HepG2 (cell line): ENCODE results near the gene ATPAF2. TPM values are rescaled to one million over a fixed set of nuclear protein-coding genes. Genes with fewer than 3 reads are reported as not detected.

Source experiments
- FIP1L1 ChIP-seq: fragments of 200-400 bp; formaldehyde crosslinking; IDR thresholded peaks from 2 replicates; pipeline ENCODE4 v1.6.1; 2018; ENCODE audit warnings: low read depth, mild to moderate bottlenecking, low read length, moderate library complexity, borderline replicate concordance; ENCODE audit not compliant: insufficient read depth
- GLMP ChIP-seq: sonication (generic); formaldehyde crosslinking; IDR thresholded peaks from 2 replicates; pipeline ENCODE4 v1.9.0; 2021; ENCODE audit warnings: missing genetic modification reagents, mild to moderate bottlenecking, borderline replicate concordance
- HMG20A ChIP-seq: IDR thresholded peaks from 2 replicates; pipeline ENCODE4 v1.6.1; 2016; ENCODE audit warnings: borderline replicate concordance
- JUNB ChIP-seq: sonication (generic); formaldehyde crosslinking; IDR thresholded peaks from 2 replicates; pipeline ENCODE4 v1.8.0; 2022; ENCODE audit warnings: missing genetic modification reagents, mild to moderate bottlenecking, borderline replicate concordance
- KDM5B ChIP-seq: sonication (generic); formaldehyde crosslinking; IDR thresholded peaks from 2 replicates; pipeline ENCODE4 v1.4.0; 2020; ENCODE audit warnings: missing genetic modification reagents, mild to moderate bottlenecking, borderline replicate concordance
- KLF11 ChIP-seq: IDR thresholded peaks from 2 replicates; pipeline ENCODE4 v1.6.1; 2016; ENCODE audit warnings: missing compliant biosample characterization
- KLF13 ChIP-seq: sonication (generic); formaldehyde crosslinking; IDR thresholded peaks from 2 replicates; pipeline ENCODE4 v1.4.0; 2020; ENCODE audit warnings: mild to moderate bottlenecking, missing genetic modification reagents
- MAFF ChIP-seq: IDR thresholded peaks from 2 replicates; pipeline ENCODE4 v1.6.1; 2011; ENCODE audit warnings: low read depth, low read length, improper control_type of control experiment
- MXD1 ChIP-seq: sonication (generic); formaldehyde crosslinking; IDR thresholded peaks from 2 replicates; pipeline ENCODE4 v1.4.0; 2020; ENCODE audit warnings: mild to moderate bottlenecking, missing genetic modification reagents
- MYPOP ChIP-seq: sonication (generic); formaldehyde crosslinking; IDR thresholded peaks from 2 replicates; pipeline ENCODE4 v1.8.1; 2023; ENCODE audit warnings: mild to moderate bottlenecking, moderate library complexity, missing genetic modification reagents
- PHF20 ChIP-seq: sonication (generic); formaldehyde crosslinking; IDR thresholded peaks from 2 replicates; pipeline ENCODE4 v1.5.0; 2020; ENCODE audit warnings: mild to moderate bottlenecking, missing genetic modification reagents
- RBAK ChIP-seq: sonication (generic); formaldehyde crosslinking; IDR thresholded peaks from 2 replicates; pipeline ENCODE4 v1.5.1; 2020; ENCODE audit warnings: mild to moderate bottlenecking, missing genetic modification reagents
- RFX1 ChIP-seq: fragments of 450-650 bp; IDR thresholded peaks from 2 replicates; pipeline ENCODE4 v1.6.1; 2017
- ZBTB39 ChIP-seq: sonication (generic); formaldehyde crosslinking; IDR thresholded peaks from 2 replicates; pipeline ENCODE4 v1.5.0; 2020; ENCODE audit warnings: missing genetic modification reagents
- ZNF256 ChIP-seq: sonication (generic); formaldehyde crosslinking; conservative IDR thresholded peaks from 2 replicates; pipeline ENCODE4 v1.4.0; 2020; ENCODE audit warnings: missing genetic modification reagents
- ZNF350 ChIP-seq: sonication (generic); formaldehyde crosslinking; IDR thresholded peaks from 2 replicates; pipeline ENCODE4 v1.4.0; 2020; ENCODE audit warnings: mild to moderate bottlenecking, low read depth, missing genetic modification reagents, borderline replicate concordance
- ZNF552 ChIP-seq: sonication (generic); formaldehyde crosslinking; IDR thresholded peaks from 2 replicates; pipeline ENCODE4 v1.9.0; 2022; ENCODE audit warnings: missing genetic modification reagents, mild to moderate bottlenecking, borderline replicate concordance
- ZNF614 ChIP-seq: IDR thresholded peaks from 2 replicates; pipeline ENCODE4 v1.6.1; 2018; ENCODE audit warnings: missing biosample characterization, missing genetic modification reagents, inconsistent platforms, borderline replicate concordance
- ZSCAN29 ChIP-seq: sonication (generic); formaldehyde crosslinking; conservative IDR thresholded peaks from 2 replicates; pipeline ENCODE4 v1.4.0; 2020; ENCODE audit warnings: mild to moderate bottlenecking, missing genetic modification reagents
- polyA plus RNA-seq, 8 experiments: library from polyadenylated mRNA; depleted of rRNA in 3 of 8; stranded (reverse) in 7 of 8; unstranded in 1 of 8; fragments of >200 nt; fragmentation: Illumina TruSeq in 4 of 8; extraction: Trizol in 4 of 8; gene quantifications; 2 replicates each; pipeline versions ENCODE4 v1.2.1 to v1.2.3, GENCODE V29; 2011 to 2016; ENCODE audit warnings: low read depth in 4 of 8, missing spikeins in 1 of 8, mixed read lengths in 1 of 8; ENCODE audit not compliant: insufficient read depth in 1 of 8
- total RNA-seq, 5 experiments: library from RNA; depleted of rRNA; stranded (reverse); fragments of >200 nt; fragmentation: Illumina TruSeq; extraction: Trizol; gene quantifications; 2 replicates each; pipeline ENCODE4 v1.2.3, GENCODE V29; 2016; ENCODE audit warnings: low read depth in 1 of 5
- TF ChIP-seq, protein P1 (sequence below): sonication (generic); formaldehyde crosslinking; IDR thresholded peaks from 2 replicates; pipeline ENCODE4 v1.4.0; 2020; ENCODE audit warnings: missing genetic modification reagents, borderline replicate concordance
- TF ChIP-seq, protein P2 (sequence below): sonication (generic); formaldehyde crosslinking; IDR thresholded peaks from 2 replicates; pipeline ENCODE4 v1.5.0; 2020; ENCODE audit warnings: mild to moderate bottlenecking, low read depth, missing genetic modification reagents, borderline replicate concordance

ATPAF2 gene
- total and polyA plus RNA-seq, 2 of the 13 experiments (the other 11 are each of a cell fraction or from before 2014, with no cell fraction given) = 15.0 to 16.5 TPM

- TF ChIP-seq ZNF614 (CRISPR knock-in tag) (peak; percentile 71; the same call in 1 of the 2 replicates), MAFF (no peak), JUNB (no peak), ZNF552 (CRISPR knock-in tag) (0 out of 2 replicates have a peak, but pooled peaks have one; percentile 22), KLF11 (peak; percentile 45; the same call in 1 of the 2 replicates), HMG20A (no peak), MYPOP (no peak), ZSCAN29 (CRISPR knock-in tag) (0 out of 2 replicates have a peak, but pooled peaks have one; percentile 8), PHF20 (CRISPR knock-in tag) (peak; percentile 79), KDM5B (CRISPR knock-in tag) (peak; percentile 72; the same call in 1 of the 2 replicates), KLF13 (CRISPR knock-in tag) (no peak), ZNF256 (CRISPR knock-in tag) (0 out of 2 replicates have a peak, but pooled peaks have one; percentile 37), ZNF350 (peak; percentile 84), FIP1L1 (no peak; the same call in 1 of the 2 replicates), MXD1 (CRISPR knock-in tag) (peak; percentile 66; the same call in 1 of the 2 replicates), RFX1 (no peak), ZBTB39 (CRISPR knock-in tag) (peak; percentile 67; the same call in 1 of the 2 replicates), GLMP (CRISPR knock-in tag) (no peak), RBAK (CRISPR knock-in tag) (no peak)
- TF ChIP-seq, protein P1, sequence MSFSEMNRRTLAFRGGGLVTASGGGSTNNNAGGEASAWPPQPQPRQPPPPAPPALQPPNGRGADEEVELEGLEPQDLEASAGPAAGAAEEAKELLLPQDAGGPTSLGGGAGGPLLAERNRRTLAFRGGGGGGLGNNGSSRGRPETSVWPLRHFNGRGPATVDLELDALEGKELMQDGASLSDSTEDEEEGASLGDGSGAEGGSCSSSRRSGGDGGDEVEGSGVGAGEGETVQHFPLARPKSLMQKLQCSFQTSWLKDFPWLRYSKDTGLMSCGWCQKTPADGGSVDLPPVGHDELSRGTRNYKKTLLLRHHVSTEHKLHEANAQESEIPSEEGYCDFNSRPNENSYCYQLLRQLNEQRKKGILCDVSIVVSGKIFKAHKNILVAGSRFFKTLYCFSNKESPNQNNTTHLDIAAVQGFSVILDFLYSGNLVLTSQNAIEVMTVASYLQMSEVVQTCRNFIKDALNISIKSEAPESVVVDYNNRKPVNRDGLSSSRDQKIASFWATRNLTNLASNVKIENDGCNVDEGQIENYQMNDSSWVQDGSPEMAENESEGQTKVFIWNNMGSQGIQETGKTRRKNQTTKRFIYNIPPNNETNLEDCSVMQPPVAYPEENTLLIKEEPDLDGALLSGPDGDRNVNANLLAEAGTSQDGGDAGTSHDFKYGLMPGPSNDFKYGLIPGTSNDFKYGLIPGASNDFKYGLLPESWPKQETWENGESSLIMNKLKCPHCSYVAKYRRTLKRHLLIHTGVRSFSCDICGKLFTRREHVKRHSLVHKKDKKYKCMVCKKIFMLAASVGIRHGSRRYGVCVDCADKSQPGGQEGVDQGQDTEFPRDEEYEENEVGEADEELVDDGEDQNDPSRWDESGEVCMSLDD = no peak
- TF ChIP-seq, protein P2, sequence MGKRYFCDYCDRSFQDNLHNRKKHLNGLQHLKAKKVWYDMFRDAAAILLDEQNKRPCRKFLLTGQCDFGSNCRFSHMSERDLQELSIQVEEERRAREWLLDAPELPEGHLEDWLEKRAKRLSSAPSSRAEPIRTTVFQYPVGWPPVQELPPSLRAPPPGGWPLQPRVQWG (CRISPR knock-in tag) = no peak
These were observed at the start of gene ATPAF2, which contains the start of gene GID4 (continued) for GRCh38 chr17:18038861-18039534.
